22Rv1 (cell line): Measurements from ENCODE around the gene NPY2R.

Experiments used
- H3K27ac ChIP-seq: fragments of 450-650 bp; 2 replicates; pipeline ENCODE4 v1.5.1; 2017
- CTCF ChIP-seq: fragments of 450-650 bp; IDR thresholded peaks from 2 replicates; pipeline ENCODE4 v1.5.1; 2017; ENCODE audit warnings: mild to moderate bottlenecking
- ZFX ChIP-seq: fragments of 450-650 bp; IDR thresholded peaks from 2 replicates; pipeline ENCODE4 v1.6.1; 2017; ENCODE audit warnings: antibody characterized with exemption, borderline replicate concordance

Gene NPY2R

DNA sequence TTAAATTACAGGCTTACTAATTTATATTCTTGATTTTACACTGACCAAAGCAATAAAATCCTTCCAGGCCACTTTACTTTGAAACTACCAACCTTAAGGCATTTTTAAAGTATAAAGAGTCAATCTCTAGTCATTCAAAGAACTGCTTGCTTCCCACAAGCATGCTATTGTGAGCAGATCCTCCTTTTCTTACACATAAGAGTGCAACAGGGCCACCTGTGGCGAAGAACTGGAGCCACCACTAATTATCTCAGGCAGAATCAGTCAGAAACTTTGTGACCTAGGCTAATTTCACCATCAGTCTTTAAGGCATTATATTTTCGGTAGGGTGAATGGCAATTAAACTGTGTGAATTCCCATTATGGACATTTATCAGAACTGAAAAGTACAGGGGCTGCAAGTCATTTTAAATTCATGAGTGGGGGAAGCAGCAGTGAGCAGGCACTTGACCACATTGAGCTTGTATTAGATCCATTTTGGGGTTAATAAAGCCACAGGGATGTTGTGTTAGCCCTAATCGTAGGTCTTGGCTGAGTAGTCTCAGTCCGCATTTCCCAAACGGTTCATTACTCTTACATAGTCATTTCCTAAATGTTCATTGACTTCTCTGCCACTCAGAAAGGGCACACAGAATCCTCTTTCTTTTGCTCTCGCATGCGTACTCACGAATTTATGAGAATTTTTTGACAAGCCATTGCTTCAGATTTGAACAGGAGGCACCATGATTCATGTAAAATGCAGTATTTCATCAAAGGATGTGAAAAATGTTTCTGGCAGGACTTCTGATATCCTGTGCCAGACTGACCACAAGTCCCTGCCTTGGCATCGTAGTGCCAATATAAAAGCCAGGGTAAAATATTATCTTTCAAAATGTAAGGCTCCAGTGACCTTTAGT, 39.8 kb downstream of the NPY2R start:
- TF ChIP-seq ZFX (no peak), CTCF (no peak)
- H3K27ac ChIP-seq, result no peak overlapping the region

DNA sequence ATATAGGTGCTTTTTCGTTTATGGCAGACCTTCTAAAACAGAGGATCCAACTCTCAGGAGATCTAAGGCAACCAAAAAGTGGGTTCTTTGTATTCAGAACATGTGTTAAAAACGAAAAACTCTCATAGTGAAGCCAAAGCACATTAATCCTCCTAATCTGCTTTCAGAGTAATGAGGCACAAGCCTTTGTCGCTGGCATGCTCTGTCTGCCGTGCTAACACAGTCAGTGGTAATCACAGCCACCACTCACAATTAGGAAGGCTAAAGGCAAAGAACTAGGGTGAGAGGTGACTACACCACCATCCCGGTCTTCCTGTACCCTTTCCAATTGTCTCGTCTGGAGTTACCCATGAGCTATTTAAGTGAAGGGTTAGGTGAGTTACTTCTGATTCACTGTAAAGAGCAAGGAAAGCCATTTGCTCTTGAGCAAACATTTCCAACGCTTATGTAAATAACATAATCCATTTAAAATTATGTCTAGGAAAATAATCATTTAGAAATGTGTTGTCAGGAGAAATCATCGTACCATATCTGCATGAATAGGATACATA, 40.7 kb downstream of the NPY2R start:
- TF ChIP-seq ZFX (no peak), CTCF (no peak)
- H3K27ac ChIP-seq, result no peak overlapping the region

DNA sequence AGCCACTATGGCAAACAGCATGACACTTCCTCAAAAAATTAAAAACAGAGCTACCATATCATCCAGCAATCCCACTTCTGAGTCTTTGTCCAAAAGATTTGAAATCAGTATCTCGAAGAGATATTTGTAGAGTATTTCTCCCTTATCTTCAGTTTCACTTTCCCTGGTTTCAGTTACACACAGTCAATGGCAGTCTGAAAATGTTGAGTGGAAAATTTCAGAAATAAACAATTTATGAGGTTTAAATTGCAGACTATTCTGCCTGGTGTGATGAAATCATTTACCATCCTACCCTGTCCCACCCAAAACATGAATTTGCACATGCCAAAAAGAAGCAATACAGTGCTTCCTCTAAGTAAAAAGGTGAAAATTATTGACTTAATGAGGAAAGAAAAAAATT, 43.9 kb downstream of the NPY2R start:
- H3K27ac ChIP-seq, result no peak overlapping the region
- TF ChIP-seq CTCF (no peak), ZFX (no peak)

- no peak for TF ChIP-seq CTCF
- TF ChIP-seq ZFX, result no peak
- no peak overlapping the region for H3K27ac ChIP-seq
Observed at GRCh38 chr4:155263480-155263879, 55.0 kb downstream of the NPY2R start.

- no peak overlapping the region for H3K27ac ChIP-seq
- TF ChIP-seq ZFX (no peak), CTCF (no peak)
Observed at GRCh38 chr4:155265113-155265512, 56.7 kb downstream of the NPY2R start.
